NCI-H526 (cell line): ENCODE measurements around the gene SLC16A14.
A peak's percentile ranks its signal among the peaks of the same experiment; 100 is the strongest.
"Not testable (repeated sequence)": the region's sequence is repeated elsewhere in the genome, so short reads cannot be mapped to it uniquely, and the experiment has no call there.

ENCODE experiments used
- DNase-seq, 2 experiments: peaks; one replicate each; lab custom pipeline; 2025; lab: John Stamatoyannopoulos, UW

The SLC16A14 gene

GRCh38 chr2:230068651-230069055 lies at the start of gene SLC16A14:
Gene SLC16A14, minus strand, starts transcription at chr2:230068924. Its CDS starts 9,572 bp downstream, at chr2:230059352.
- DNase-seq = peak; percentile 35 to 52

- DNase-seq = no peak
These were observed 38.0 kb upstream of the SLC16A14 start for GRCh38 chr2:230106771-230107170.

DNA sequence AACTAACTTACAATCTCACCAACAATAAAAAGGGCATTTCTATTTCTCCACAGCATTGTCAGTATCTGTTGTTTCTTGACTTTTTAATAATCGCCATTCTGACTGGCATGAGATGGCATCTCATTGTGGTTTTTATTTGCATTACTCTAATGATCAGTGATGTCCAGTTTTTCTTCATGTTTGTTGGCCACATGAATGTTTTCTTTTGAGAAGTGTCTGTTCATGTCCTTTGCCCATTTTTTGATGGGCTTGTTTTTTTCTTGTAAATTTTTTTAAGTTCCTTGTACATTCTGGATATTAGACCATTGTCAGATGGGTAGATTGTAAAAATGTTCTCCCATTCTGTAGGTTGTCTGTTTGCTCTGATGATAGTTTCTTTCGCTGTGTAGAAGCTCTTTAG lies 33.2 kb upstream of the SLC16A14 start:
- DNase-seq = not testable (repeated sequence)

DNA sequence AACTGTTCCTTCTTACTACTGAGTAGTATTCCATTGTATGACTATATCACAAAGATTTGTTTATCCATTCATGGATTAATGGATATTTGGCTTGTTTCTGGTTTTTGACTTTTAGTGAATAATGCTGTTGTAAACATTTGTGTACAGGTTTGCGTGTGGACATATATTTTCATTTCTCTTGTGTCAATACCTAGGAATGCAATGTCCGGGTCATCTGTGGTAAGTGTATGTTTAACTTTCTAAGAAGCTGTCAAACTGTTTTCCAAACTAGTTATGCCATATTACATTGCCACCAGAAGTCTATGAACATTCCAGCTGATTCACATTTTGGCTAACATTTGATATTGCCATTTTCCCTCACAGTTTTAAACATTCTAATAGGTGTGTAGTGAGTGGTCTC lies 29.1 kb upstream of the SLC16A14 start:
- DNase-seq = no peak

GRCh38 chr2:230097424-230097823 lies 28.7 kb upstream of the SLC16A14 start:
- no peak for DNase-seq

DNA sequence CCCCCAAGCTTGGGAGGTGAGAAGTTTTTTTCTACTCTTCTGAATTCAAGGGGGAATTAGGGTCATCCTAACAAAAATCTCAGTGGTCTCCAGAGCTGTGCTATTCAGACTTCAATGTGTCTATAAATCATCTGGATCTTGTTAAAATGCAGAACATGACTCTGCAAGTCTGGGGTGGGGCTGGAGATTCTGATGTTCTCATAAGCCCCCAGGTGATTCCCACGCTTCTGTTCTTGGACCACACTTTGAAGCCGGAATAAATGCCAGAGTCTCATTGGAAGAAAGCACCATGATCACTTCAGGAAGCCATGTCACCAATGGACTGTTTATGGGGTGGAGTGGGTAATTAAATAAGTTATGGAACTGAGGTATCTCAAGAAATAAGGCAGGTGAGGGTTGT lies 22.2 kb upstream of the SLC16A14 start:
- DNase-seq = no peak

GRCh38 chr2:230085201-230085600 lies 16.5 kb upstream of the SLC16A14 start:
- DNase-seq = no peak

- no peak for DNase-seq
These were observed 9.3 kb upstream of the SLC16A14 start for GRCh38 chr2:230077851-230078547.

DNA sequence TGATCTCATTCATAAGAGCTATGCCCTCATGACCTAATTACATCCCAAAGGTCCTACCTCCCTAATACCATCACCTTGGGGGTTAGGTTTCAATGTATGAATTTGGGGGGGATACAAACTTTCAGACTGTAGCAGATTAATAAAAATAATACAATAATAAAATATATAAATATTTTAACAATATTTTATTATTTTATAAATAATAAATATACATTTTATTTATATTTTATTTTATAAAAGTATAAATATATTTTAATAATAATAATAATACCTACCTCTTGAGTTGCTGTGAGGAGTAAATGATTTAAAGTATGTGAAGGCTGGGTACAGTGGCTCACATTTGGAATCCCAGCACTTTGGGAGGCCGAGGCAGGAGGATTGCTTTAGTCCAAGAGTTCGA lies 8.1 kb upstream of the SLC16A14 start:
- DNase-seq = no peak

- no peak for DNase-seq
These were observed 7.4 kb upstream of the SLC16A14 start for GRCh38 chr2:230075988-230076631.

- no peak for DNase-seq
These were observed 2.7 kb upstream of the SLC16A14 start for GRCh38 chr2:230071421-230071820.

- DNase-seq = no peak
These were observed 678 bp upstream of the SLC16A14 start for GRCh38 chr2:230069402-230069801.

GRCh38 chr2:230068016-230068650 lies 591 bp downstream of the SLC16A14 start:
- peak in 1 of 2 experiments; percentile 62 for DNase-seq

DNA sequence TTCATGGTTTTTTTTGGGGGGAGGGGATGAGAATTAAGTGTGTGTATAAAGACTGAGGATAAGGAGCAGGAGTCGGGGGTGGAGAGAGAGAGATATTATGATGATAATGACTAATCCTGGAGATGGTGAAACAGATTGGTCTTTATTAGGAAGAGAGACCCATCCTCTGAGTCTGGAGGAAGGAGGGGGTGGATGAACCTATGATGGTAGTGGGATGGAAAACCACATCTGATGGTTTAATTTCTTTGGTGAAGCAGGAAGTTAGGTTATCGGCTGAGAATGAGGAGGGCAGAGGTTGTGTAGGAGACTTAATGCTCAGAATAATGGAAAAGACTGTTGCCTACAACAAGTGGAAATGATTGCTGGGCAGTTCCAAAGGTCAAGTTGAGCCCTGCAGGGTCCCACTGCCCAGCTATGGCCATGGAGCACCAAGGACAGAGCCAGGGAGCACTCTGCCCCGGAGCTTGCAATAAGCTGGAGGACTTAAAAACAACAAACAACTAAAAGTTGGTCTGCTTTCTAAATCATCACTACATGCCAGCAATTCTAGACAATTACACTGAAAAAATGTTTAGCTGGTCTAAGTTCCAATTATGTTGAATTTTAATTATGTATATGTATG lies 7.9 kb downstream of the SLC16A14 start:
- no peak for DNase-seq

DNA sequence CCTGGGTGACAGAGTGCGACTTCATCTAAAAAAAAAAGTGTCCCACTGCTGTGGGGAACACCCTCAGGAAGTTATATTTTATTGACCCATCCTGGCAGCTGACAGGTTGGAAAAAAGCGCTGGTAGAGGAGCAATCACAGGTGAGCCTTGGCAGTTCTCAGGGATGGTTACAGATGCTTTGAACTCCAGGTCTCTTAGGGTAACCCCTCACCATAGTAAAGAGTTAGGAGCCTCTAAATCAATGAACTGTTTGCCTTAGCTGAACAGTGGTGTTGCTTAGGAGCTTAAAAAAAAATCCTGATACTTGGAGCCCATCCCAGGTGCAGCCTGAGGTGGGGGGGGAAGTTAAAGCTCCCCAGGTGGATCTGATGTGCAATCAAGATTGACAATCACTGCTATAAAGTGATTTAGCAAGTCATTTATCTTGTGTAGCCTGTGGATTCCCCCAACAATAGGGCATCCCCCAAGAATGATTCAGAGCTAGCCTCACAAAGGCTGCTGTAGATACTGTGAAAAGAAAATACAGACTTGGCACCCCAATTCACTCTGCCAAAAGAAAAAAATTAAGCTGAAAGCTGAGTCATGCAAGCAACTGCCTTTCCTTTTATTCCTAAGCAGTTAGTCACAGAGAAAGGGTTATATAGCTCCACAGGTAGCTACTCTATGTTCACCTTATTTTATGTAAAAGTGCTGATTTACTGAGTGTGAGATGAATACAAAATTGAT lies 14.8 kb downstream of the SLC16A14 start:
- no peak for DNase-seq

DNA sequence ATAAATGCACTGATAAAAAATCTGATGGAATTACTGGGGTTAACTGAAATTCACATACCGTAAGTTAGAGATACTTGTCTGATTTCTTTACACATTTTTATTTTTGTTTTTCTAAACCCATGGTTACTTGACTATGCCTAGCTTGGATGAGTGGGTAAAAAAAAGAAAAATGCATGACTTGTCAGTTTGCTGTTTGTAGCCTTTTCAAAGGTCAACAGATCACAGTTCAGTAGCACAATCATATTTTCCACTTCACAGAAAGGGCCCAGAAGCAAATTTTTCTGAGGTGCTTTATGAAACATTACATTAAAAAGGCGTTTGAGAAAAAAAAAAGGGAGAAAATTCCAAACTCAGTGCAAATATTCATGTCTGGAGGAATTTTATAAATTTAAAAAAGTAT lies 16.4 kb downstream of the SLC16A14 start:
- DNase-seq = no peak

DNA sequence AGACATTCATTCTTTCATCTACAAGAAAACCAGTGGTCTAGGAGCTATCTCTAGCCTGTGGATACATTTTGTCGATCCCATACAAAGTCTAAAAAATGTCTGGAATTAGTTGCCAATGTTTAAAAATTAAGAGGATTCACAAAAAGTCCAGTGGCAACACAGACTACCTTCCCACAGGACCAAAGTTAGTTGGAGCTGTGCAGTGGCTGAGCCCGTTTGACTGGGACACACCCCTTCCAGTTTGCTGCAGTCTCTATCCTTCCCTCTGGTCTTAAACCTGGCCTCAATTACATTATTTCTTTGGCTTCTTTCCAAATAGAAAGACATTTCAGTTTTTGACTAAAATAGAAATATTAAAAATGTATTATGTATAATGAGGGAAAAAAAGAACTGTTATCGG lies 18.6 kb downstream of the SLC16A14 start:
- no peak for DNase-seq

GRCh38 chr2:230048010-230048671 lies 20.6 kb downstream of the SLC16A14 start:
- peak in 1 of 2 experiments; percentile 1 for DNase-seq

GRCh38 chr2:230046491-230046890 lies 22.2 kb downstream of the SLC16A14 start:
- no peak for DNase-seq

DNA sequence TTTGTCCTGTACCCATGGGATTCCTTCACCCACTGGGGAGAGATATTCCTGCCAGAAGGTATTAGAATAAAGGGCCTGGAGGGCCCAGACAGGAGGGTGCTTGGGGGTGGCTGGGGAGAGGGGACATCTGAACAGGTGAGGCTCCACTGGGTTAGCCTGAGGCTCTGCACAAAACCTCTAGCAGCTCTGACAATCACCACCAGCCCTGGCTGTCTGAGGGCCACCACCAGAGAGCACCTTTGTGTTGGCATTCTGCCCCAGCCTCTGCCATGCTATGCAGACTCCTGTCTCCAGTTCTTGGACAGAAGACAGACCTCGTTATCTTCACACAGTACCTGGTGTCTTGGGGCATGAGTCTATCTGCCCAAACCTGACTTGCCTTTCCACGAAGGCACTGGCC lies 25.3 kb downstream of the SLC16A14 start:
- no peak for DNase-seq

DNA sequence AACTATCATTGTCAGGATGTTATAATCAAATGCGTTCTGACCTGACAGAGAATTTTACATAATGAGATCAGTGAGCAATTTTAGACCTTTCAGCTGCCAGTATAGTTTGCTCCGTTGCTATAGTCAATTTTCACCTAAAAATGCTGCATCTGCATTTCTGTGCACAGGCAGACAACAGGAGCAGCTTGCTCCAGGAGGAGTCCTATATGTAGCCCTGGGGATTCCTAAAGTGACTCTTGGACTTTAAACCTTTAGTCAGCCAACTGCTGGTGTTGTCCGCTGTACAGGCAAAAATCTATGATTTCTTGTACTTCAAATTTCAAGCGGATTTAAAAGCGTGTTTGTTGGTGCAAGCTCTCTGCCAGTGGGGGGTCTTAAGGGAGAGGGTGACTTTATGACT lies 25.7 kb downstream of the SLC16A14 start:
- no peak for DNase-seq

GRCh38 chr2:230042195-230042594 lies 26.5 kb downstream of the SLC16A14 start:
- no peak for DNase-seq
